ENCODE measurements around the gene RNLS. TPM values are rescaled to one million over a fixed set of nuclear protein-coding genes. Genes with fewer than 3 reads are reported as not detected.

Gene RNLS
- total RNA-seq, 1 experiment from 2014 or later = 8.7 TPM

- TF ChIP-seq ZNF532 (CRISPR knock-in tag; IDR thresholded peaks at IDR 0.05; ENCODE audit: borderline replicate concordance) (no peak), NR3C1 (CRISPR knock-in tag; conservative IDR thresholded peaks at IDR 0.05; ENCODE audit: low read depth) (no peak)
Measured at GRCh38 chr10:88292185-88292514, 291.0 kb downstream of the RNLS start (continued).

- Mint-ChIP-seq H3K27me3 (ENCODE audit: low read depth) (no peaks in the 10 kb centered on the region), H3K4me3 (no peak overlapping the region), H3K27ac (no peak overlapping the region), H3K9me3 (no peaks in the 10 kb centered on the region), H3K36me3 (no peaks in the 10 kb centered on the region), H3K4me1 (no peaks in the 10 kb centered on the region)
- CTCF ChIA-PET = interaction anchor here (0.7 to 1.2 kb wide), 2 partner anchors 98 to 441 kb away, joined by 3 to 4 read pairs; no protein-coding TSS in a partner anchor
- TF ChIP-seq AR (CRISPR knock-in tag; IDR thresholded peaks at IDR 0.05) (no peak), FOXJ3 (CRISPR knock-in tag; IDR thresholded peaks at IDR 0.05; ENCODE audit: borderline replicate concordance) (no peak), MXD4 (CRISPR knock-in tag; IDR thresholded peaks at IDR 0.05; ENCODE audit: borderline replicate concordance) (no peak), HMGXB4 (CRISPR knock-in tag; IDR thresholded peaks at IDR 0.05) (no peak)
- ATAC-seq = no peak
- POLR2A ChIA-PET = no interaction called here
- DNase-seq (ENCODE audit: low spot score) = no peak
Measured at GRCh38 chr10:88291289-88292184, 291.6 kb downstream of the RNLS start.

- Mint-ChIP-seq H3K27me3 (ENCODE audit: low read depth) (no peaks in the 10 kb centered on the region), H3K27ac (no peak overlapping the region), H3K36me3 (no peaks in the 10 kb centered on the region), H3K4me3 (no peak overlapping the region), H3K9me3 (no peaks in the 10 kb centered on the region), H3K4me1 (no peaks in the 10 kb centered on the region)
- ATAC-seq = no peak
- TF ChIP-seq TP53 (CRISPR knock-in tag; IDR thresholded peaks at IDR 0.05) = no peak
- TF ChIP-seq STAT6 (CRISPR knock-in tag; conservative IDR thresholded peaks at IDR 0.05; ENCODE audit: low read depth) = no peak
- no peak for TF ChIP-seq ZNF532 (CRISPR knock-in tag; IDR thresholded peaks at IDR 0.05; ENCODE audit: borderline replicate concordance)
- TF ChIP-seq ELF4 (CRISPR knock-in tag; IDR thresholded peaks at IDR 0.05; ENCODE audit: low read depth) = no peak
- TF ChIP-seq GTF2I (CRISPR knock-in tag; conservative IDR thresholded peaks at IDR 0.05) = no peak
- CTCF ChIA-PET = interaction anchor here (1.3 kb wide), 1 partner anchor 29 kb away, joined by 3 read pairs; no protein-coding TSS in a partner anchor
- DNase-seq (ENCODE audit: low spot score) = no peak
- POLR2A ChIA-PET = no interaction called here
Measured at GRCh38 chr10:88289342-88289741, 293.8 kb downstream of the RNLS start.

Measured in WTC11 (cell line).